Keratinocyte (primary cell): ENCODE results near the gene KLF1. TPM values are rescaled to one million over a fixed set of nuclear protein-coding genes. Genes with fewer than 3 reads are reported as not detected.

ENCODE experiments used
- DNase-seq: peaks from one replicate; pipeline ENCODE4 v3.0.0-alpha.2; 2011; ENCODE audit warnings: low read depth, missing footprints, low spot score
- FAIRE-seq: peaks from 2 replicates; lab custom pipeline; 2011; peaks lifted over from hg19 to GRCh38; lab: Jason Lieb, UNC
- H2AFZ ChIP-seq: 2 replicates; pipeline ENCODE4 v1.6.0; 2012; ENCODE audit warnings: low read length, control low read depth, inconsistent platforms; ENCODE audit not compliant: control insufficient read depth
- H3K27ac ChIP-seq: 2 replicates; pipeline ENCODE4 v1.5.1; 2011; ENCODE audit warnings: low read length; ENCODE audit not compliant: control insufficient read depth, insufficient read depth
- H3K27me3 ChIP-seq: 3 replicates; pipeline ENCODE4 v1.6.0; 2011; ENCODE audit warnings: low read length; ENCODE audit not compliant: control insufficient read depth, insufficient read depth; ENCODE audit errors: extremely low read depth
- H3K36me3 ChIP-seq, 2 experiments: 2 replicates in 1 of 2; 3 replicates in 1 of 2; pipeline ENCODE4 v1.5.1; 2011; ENCODE audit warnings: low read length in 2 of 2, mild to moderate bottlenecking in 1 of 2; ENCODE audit not compliant: control insufficient read depth in 2 of 2, insufficient read depth in 2 of 2; ENCODE audit errors: extremely low read depth in 1 of 2
- H3K4me1 ChIP-seq: 3 replicates; pipeline ENCODE4 v1.5.1; 2011; ENCODE audit warnings: low read length; ENCODE audit not compliant: control insufficient read depth, insufficient read depth; ENCODE audit errors: extremely low read depth
- H3K4me2 ChIP-seq: 3 replicates; pipeline ENCODE4 v1.6.0; 2011; ENCODE audit warnings: low read depth, low read length; ENCODE audit not compliant: control insufficient read depth, insufficient read depth; ENCODE audit errors: extremely low read depth
- H3K4me3 ChIP-seq, 3 experiments: fragments of 200-600 bp in 1 of 3; sonication (generic) in 1 of 3; 2 replicates in 2 of 3; 3 replicates in 1 of 3; pipeline ENCODE4 v1.5.1; 2011 to 2016; ENCODE audit warnings: low read length in 3 of 3, mild to moderate bottlenecking in 3 of 3, control low read depth in 2 of 3, inconsistent platforms in 1 of 3, low read depth in 1 of 3, mixed read lengths in 1 of 3, mixed run types in 1 of 3, moderate library complexity in 1 of 3; ENCODE audit not compliant: control insufficient read depth in 2 of 3, insufficient read depth in 2 of 3; ENCODE audit errors: extremely low read depth in 1 of 3
- H3K79me2 ChIP-seq: 2 replicates; pipeline ENCODE4 v1.6.0; 2012; ENCODE audit warnings: low read length; ENCODE audit not compliant: control insufficient read depth, insufficient read depth
- H3K9ac ChIP-seq: 3 replicates; pipeline ENCODE4 v1.6.0; 2011; ENCODE audit warnings: low read length; ENCODE audit not compliant: control insufficient read depth, insufficient read depth; ENCODE audit errors: extremely low read depth
- H3K9me1 ChIP-seq: 3 replicates; pipeline ENCODE4 v1.6.0; 2011; ENCODE audit warnings: low read length; ENCODE audit not compliant: control insufficient read depth, insufficient read depth; ENCODE audit errors: extremely low read depth
- H3K9me3 ChIP-seq: 2 replicates; pipeline ENCODE4 v1.5.1; 2012; ENCODE audit warnings: low read depth, low read length; ENCODE audit not compliant: control insufficient read depth
- H4K20me1 ChIP-seq: 3 replicates; pipeline ENCODE4 v1.6.0; 2011; ENCODE audit warnings: low read length; ENCODE audit not compliant: control insufficient read depth, insufficient read depth; ENCODE audit errors: extremely low read depth
- CTCF ChIP-seq, 3 experiments: IDR thresholded peaks in 1 of 3; conservative IDR thresholded peaks in 1 of 3; optimal IDR thresholded peaks in 1 of 3; 2 replicates in 2 of 3; 3 replicates in 1 of 3; pipeline versions ENCODE3 to v1.5.1; 2011; ENCODE audit warnings: low read length in 3 of 3, mild to moderate bottlenecking in 3 of 3, moderate library complexity in 2 of 3, control low read depth in 1 of 3, inconsistent platforms in 1 of 3; ENCODE audit not compliant: insufficient read depth in 2 of 3; ENCODE audit errors: extremely low read depth in 1 of 3
- EZH2 ChIP-seq: IDR thresholded peaks from one replicate; pipeline ENCODE4 v1.6.1; 2012; ENCODE audit warnings: inconsistent platforms, mild to moderate bottlenecking, low read length, moderate library complexity
- dilution Hi-C: fragments of 300-500 bp; cut with MboI; formaldehyde crosslinking; loops from one replicate; pipeline ENCODE4 v1.7.0; 2020; ENCODE audit warnings: low sequenced_read_pairs; ENCODE audit not compliant: extremely low pct_ligation_motif_present
- polyA plus RNA-seq, 5 experiments: library from polyadenylated mRNA; depleted of rRNA in 3 of 5; stranded (reverse) in 3 of 5; stranded (forward) in 1 of 5; unstranded in 1 of 5; fragments of >200 nt; gene quantifications; 1 replicate in 1 of 5; 2 replicates in 3 of 5; 3 replicates in 1 of 5; pipeline versions ENCODE4 v1.2.1 to v1.2.3, GENCODE V29; 2011 to 2012; ENCODE audit warnings: missing spikeins in 2 of 5, low read depth in 1 of 5, low replicate concordance in 1 of 5

The KLF1 gene
- polyA plus RNA-seq, 1 donor (not counting 4 experiments of a cell fraction or from before 2014, with no cell fraction given) = not detected

- H2AFZ ChIP-seq = no peak within 1 kb of the TSS
- no peaks in the 10 kb centered on the region for H3K36me3 ChIP-seq
- DNase-seq (no peak), FAIRE-seq (no peak)
- H3K27me3 ChIP-seq = peaks cover 70% of the 10 kb centered on the region
- H3K4me1 ChIP-seq = peaks cover 14% of the 10 kb centered on the region
- no peaks in the 10 kb centered on the region for H3K9me3 ChIP-seq
- no peaks in the 10 kb centered on the region for H3K9me1 ChIP-seq
- H3K79me2 ChIP-seq = no peaks in the 10 kb centered on the region
- dilution Hi-C loops = no loop called here
- TF ChIP-seq CTCF (optimal IDR thresholded peaks at IDR 0.05 in 1 of 3, IDR thresholded peaks at IDR 0.05 in 1 of 3, conservative IDR thresholded peaks at IDR 0.05 in 1 of 3; ENCODE audit: extremely low read depth in 1 of 3, insufficient read depth in 2 of 3, low read length in 3 of 3) = peak in 2 of 3 experiments; percentile 45 to 75
- no peak for TF ChIP-seq EZH2
- H3K4me3 ChIP-seq = peak within 1 kb of the TSS in 2 of 3 experiments; percentile 31 to 38
- no peaks in the 10 kb centered on the region for H4K20me1 ChIP-seq
- no peak within 1 kb of the TSS for H3K9ac ChIP-seq
- no peak within 1 kb of the TSS for H3K27ac ChIP-seq
- peak within 1 kb of the TSS; percentile 48 for H3K4me2 ChIP-seq
Measured at GRCh38 chr19:12838182-12838885, 48.7 kb downstream of the KLF1 start, which contains the start of gene MAST1. TSS of gene MAST1 (plus strand) at chr19:12838515. CDS start at chr19:12838573, 58 bp downstream.

DNA sequence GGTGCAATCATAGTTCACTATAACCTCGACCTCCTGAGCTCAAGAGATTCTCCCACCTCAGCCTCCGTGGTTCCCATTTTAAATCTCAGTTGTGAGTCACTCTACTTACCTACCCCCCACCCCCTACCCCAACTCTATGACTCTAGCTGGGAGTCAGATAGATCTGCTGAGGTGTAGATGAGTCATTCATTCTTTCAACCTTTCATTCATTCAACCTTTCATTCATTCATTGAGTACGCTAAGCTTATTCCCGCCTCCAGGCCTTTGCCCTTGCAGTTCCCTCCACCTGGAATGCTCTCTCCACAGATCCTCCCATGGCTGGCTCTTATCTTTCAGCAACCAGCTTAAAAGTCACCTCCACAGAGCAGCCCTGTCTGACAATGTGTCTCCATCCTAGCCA, 49.8 kb downstream of the KLF1 start:
- Histone ChIP-seq H4K20me1 (no peaks in the 10 kb centered on the region), H3K9me3 (no peaks in the 10 kb centered on the region), H3K9me1 (no peaks in the 10 kb centered on the region), H3K9ac (no peak overlapping the region), H3K27me3 (peaks cover 77% of the 10 kb centered on the region), H3K4me3 (no peak overlapping the region), H3K36me3 (no peaks in the 10 kb centered on the region), H2AFZ (no peak overlapping the region), H3K79me2 (no peaks in the 10 kb centered on the region), H3K4me2 (peak overlapping the region; percentile 48), H3K27ac (no peak overlapping the region), H3K4me1 (peaks cover 22% of the 10 kb centered on the region)
- dilution Hi-C loops = no loop called here
- TF ChIP-seq CTCF (optimal IDR thresholded peaks at IDR 0.05 in 1 of 3, IDR thresholded peaks at IDR 0.05 in 1 of 3, conservative IDR thresholded peaks at IDR 0.05 in 1 of 3; ENCODE audit: extremely low read depth in 1 of 3, insufficient read depth in 2 of 3, low read length in 3 of 3) = no peak
- DNase-seq = peak; percentile 54
- FAIRE-seq = no peak
